HepG2 (cell line): ENCODE results near the gene OR6B2. TPM values are rescaled to one million over a fixed set of nuclear protein-coding genes. Genes with fewer than 3 reads are reported as not detected.

Experiments
- ATAC-seq: fragments of 200-7000 bp; cut with Tn5 transposase; 3 replicates; pipeline ENCODE4 v1.9.1; 2020; ENCODE audit warnings: mild to moderate bottlenecking, moderate library complexity
- BruUV-seq: library from RNA; stranded (reverse); fragments of 400-500 nt; replicated peaks from 2 replicates; lab custom pipeline; 2021; lab: Mats Ljungman, UMichigan
- CTCF ChIA-PET: fragments of 300-600 bp; formaldehyde crosslinking; extraction: SDS; loops from one replicate; lab custom pipeline; 2021; ENCODE audit warnings: low total read pairs, inconsistent platforms, low intra/inter-chr PET ratio; lab: Yijun Ruan, JAX
- POLR2A ChIA-PET: fragments of 350-600 bp; sonication (Branson Sonifier 250); formaldehyde crosslinking; loops from one replicate; lab custom pipeline; 2020; ENCODE audit warnings: antibody characterized with exemption, inconsistent platforms; lab: Yijun Ruan, JAX
- DNase-seq: peaks from one replicate; pipeline ENCODE4 v3.0.0-alpha.2; 2015; ENCODE audit warnings: low spot score
- FAIRE-seq: peaks from 3 replicates; lab custom pipeline; 2011; peaks lifted over from hg19 to GRCh38; lab: Jason Lieb, UNC
- H2AFZ ChIP-seq: one replicate; pipeline ENCODE4 v1.6.1; 2011; ENCODE audit warnings: low read length, inconsistent platforms
- H3K27ac ChIP-seq: fragments of 300-600 bp; 3 replicates; pipeline ENCODE4 v1.8.0; 2011; ENCODE audit warnings: mixed run types, mild to moderate bottlenecking, mixed read lengths, low read length, inconsistent platforms; ENCODE audit not compliant: insufficient read depth; ENCODE audit errors: extremely low read length
- H3K27me3 ChIP-seq, 2 experiments: fragments of 200-600 bp in 1 of 2; 2 replicates in 1 of 2; 3 replicates in 1 of 2; pipeline versions ENCODE4 v1.6.0 to v1.8.0; 2011; ENCODE audit warnings: low read length in 2 of 2, mild to moderate bottlenecking in 2 of 2, moderate library complexity in 2 of 2, inconsistent platforms in 1 of 2; ENCODE audit not compliant: insufficient read depth in 2 of 2, control insufficient read depth in 1 of 2
- H3K36me3 ChIP-seq, 2 experiments: fragments of 200-600 bp in 1 of 2; replicated peaks in 1 of 2; 2 replicates in 1 of 2; 3 replicates in 1 of 2; pipeline versions ENCODE4 v1.5.1 to v1.8.0; 2011; ENCODE audit warnings: low read length in 2 of 2, inconsistent platforms in 1 of 2; ENCODE audit not compliant: insufficient read depth in 2 of 2, control insufficient read depth in 1 of 2
- H3K4me1 ChIP-seq: 2 replicates; pipeline ENCODE4 v1.5.1; 2012; ENCODE audit warnings: low read length, inconsistent platforms; ENCODE audit not compliant: insufficient read depth
- H3K4me2 ChIP-seq: 2 replicates; pipeline ENCODE4 v1.6.0; 2011; ENCODE audit warnings: low read depth, low read length, inconsistent platforms
- H3K4me3 ChIP-seq, 3 experiments: fragments of 200-600 bp in 1 of 3; sonication (generic), shearing (Covaris generic) in 1 of 3; replicated peaks in 1 of 3; 2 replicates each; pipeline ENCODE4 v1.5.1; 2011 to 2016; ENCODE audit warnings: low read length in 3 of 3, inconsistent platforms in 2 of 3, low read depth in 2 of 3, mild to moderate bottlenecking in 2 of 3, control low read depth in 1 of 3, mixed read lengths in 1 of 3; ENCODE audit not compliant: insufficient read depth in 1 of 3
- H3K79me2 ChIP-seq: one replicate; pipeline ENCODE4 v1.6.1; 2011; ENCODE audit warnings: low read length, inconsistent platforms; ENCODE audit not compliant: insufficient read depth
- H3K9ac ChIP-seq: 2 replicates; pipeline ENCODE4 v1.6.0; 2011; ENCODE audit warnings: mild to moderate bottlenecking, low read depth, low read length, inconsistent platforms; ENCODE audit not compliant: insufficient read depth
- H3K9me3 ChIP-seq: 2 replicates; pipeline ENCODE4 v1.5.1; 2012; ENCODE audit warnings: mild to moderate bottlenecking, low read length
- H4K20me1 ChIP-seq: 2 replicates; pipeline ENCODE4 v1.6.0; 2011; ENCODE audit warnings: inconsistent platforms, mild to moderate bottlenecking, low read length, moderate library complexity; ENCODE audit not compliant: insufficient read depth
- KDM3A ChIP-seq: IDR thresholded peaks from 2 replicates; pipeline ENCODE4 v1.6.1; 2018; ENCODE audit warnings: low read depth, missing compliant biosample characterization
- POGZ ChIP-seq: sonication (generic); formaldehyde crosslinking; IDR thresholded peaks from 2 replicates; pipeline ENCODE4 v1.4.0; 2020; ENCODE audit warnings: mild to moderate bottlenecking, missing genetic modification reagents
- RNF2 ChIP-seq: fragments of 450-650 bp; conservative IDR thresholded peaks from 2 replicates; pipeline ENCODE4 v1.6.1; 2016; ENCODE audit warnings: low read depth
- WGBS: methylation state at CpG from one replicate; pipeline ENCODE4 v1.1.6; 2017; ENCODE audit warnings: low lambda C conversion rate; 5-methylcytosine and 5-hydroxymethylcytosine counted together
- in situ Hi-C: cut with HindIII; loops from 2 replicates; pipeline ENCODE4 v1.10.0; 2017; ENCODE audit warnings: low pct_unique_long_range_greater_than_20kb; ENCODE audit not compliant: extremely low pct_ligation_motif_present
- intact Hi-C: fragments of 100-400 bp; cut with micrococcal nuclease; formaldehyde crosslinking; loops from one replicate; pipeline ENCODE4 v1.10.0; 2022; ENCODE audit not compliant: unreplicated experiment
- polyA plus RNA-seq, 8 experiments: library from polyadenylated mRNA; depleted of rRNA in 3 of 8; stranded (reverse) in 7 of 8; unstranded in 1 of 8; fragments of >200 nt; fragmentation: Illumina TruSeq in 4 of 8; extraction: Trizol in 4 of 8; gene quantifications; 2 replicates each; pipeline versions ENCODE4 v1.2.1 to v1.2.3, GENCODE V29; 2011 to 2016; ENCODE audit warnings: low read depth in 4 of 8, missing spikeins in 1 of 8, mixed read lengths in 1 of 8; ENCODE audit not compliant: insufficient read depth in 1 of 8
- total RNA-seq, 5 experiments: library from RNA; depleted of rRNA; stranded (reverse); fragments of >200 nt; fragmentation: Illumina TruSeq; extraction: Trizol; gene quantifications; 2 replicates each; pipeline ENCODE4 v1.2.3, GENCODE V29; 2016; ENCODE audit warnings: low read depth in 1 of 5
- TF ChIP-seq, protein P1 (sequence below): sonication (generic); formaldehyde crosslinking; IDR thresholded peaks from 2 replicates; pipeline ENCODE4 v1.9.0; 2022; ENCODE audit warnings: missing genetic modification reagents, mild to moderate bottlenecking, borderline replicate concordance
- TF ChIP-seq, protein P2 (sequence below): sonication (generic); formaldehyde crosslinking; IDR thresholded peaks from 2 replicates; pipeline ENCODE4 v1.4.0; 2020; ENCODE audit warnings: missing genetic modification reagents
- TF ChIP-seq, protein P3 (sequence below), 2 experiments: fragments of 450-650 bp in 1 of 2; sonication (generic) in 1 of 2; formaldehyde crosslinking in 1 of 2; IDR thresholded peaks; 2 replicates each; pipeline versions ENCODE4 v1.6.1 to v1.8.0; 2016 to 2022; ENCODE audit warnings: antibody characterized with exemption in 1 of 2, mild to moderate bottlenecking in 1 of 2, missing genetic modification reagents in 1 of 2

OR6B2 gene
- total and polyA plus RNA-seq, 2 of the 13 experiments (the other 11 are each of a cell fraction or from before 2014, with no cell fraction given), result not detected

DNA sequence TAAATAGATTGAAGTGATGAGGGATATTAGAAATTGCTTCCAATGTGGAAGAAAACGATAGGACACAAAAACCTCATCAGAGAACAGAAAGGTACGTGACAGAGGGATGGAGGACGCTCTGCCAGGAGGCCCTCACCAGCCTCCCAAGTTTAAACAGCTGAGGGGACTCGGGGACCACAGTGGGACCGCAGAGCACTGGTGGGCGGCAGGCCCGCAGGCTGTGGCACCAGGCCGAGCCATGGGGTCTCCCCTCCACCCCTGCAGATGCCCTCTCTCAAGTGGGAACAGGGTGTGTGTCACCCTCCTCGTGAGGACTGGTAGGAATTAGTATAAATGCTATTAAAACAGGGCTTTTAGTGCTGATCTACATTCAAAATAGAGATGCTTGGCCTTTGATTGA lies 15.9 kb downstream of the OR6B2 start (continued):
- TF ChIP-seq, protein P1, sequence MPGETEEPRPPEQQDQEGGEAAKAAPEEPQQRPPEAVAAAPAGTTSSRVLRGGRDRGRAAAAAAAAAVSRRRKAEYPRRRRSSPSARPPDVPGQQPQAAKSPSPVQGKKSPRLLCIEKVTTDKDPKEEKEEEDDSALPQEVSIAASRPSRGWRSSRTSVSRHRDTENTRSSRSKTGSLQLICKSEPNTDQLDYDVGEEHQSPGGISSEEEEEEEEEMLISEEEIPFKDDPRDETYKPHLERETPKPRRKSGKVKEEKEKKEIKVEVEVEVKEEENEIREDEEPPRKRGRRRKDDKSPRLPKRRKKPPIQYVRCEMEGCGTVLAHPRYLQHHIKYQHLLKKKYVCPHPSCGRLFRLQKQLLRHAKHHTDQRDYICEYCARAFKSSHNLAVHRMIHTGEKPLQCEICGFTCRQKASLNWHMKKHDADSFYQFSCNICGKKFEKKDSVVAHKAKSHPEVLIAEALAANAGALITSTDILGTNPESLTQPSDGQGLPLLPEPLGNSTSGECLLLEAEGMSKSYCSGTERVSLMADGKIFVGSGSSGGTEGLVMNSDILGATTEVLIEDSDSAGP (CRISPR knock-in tag), result no peak
- no peak for TF ChIP-seq RNF2
- TF ChIP-seq, protein P2, sequence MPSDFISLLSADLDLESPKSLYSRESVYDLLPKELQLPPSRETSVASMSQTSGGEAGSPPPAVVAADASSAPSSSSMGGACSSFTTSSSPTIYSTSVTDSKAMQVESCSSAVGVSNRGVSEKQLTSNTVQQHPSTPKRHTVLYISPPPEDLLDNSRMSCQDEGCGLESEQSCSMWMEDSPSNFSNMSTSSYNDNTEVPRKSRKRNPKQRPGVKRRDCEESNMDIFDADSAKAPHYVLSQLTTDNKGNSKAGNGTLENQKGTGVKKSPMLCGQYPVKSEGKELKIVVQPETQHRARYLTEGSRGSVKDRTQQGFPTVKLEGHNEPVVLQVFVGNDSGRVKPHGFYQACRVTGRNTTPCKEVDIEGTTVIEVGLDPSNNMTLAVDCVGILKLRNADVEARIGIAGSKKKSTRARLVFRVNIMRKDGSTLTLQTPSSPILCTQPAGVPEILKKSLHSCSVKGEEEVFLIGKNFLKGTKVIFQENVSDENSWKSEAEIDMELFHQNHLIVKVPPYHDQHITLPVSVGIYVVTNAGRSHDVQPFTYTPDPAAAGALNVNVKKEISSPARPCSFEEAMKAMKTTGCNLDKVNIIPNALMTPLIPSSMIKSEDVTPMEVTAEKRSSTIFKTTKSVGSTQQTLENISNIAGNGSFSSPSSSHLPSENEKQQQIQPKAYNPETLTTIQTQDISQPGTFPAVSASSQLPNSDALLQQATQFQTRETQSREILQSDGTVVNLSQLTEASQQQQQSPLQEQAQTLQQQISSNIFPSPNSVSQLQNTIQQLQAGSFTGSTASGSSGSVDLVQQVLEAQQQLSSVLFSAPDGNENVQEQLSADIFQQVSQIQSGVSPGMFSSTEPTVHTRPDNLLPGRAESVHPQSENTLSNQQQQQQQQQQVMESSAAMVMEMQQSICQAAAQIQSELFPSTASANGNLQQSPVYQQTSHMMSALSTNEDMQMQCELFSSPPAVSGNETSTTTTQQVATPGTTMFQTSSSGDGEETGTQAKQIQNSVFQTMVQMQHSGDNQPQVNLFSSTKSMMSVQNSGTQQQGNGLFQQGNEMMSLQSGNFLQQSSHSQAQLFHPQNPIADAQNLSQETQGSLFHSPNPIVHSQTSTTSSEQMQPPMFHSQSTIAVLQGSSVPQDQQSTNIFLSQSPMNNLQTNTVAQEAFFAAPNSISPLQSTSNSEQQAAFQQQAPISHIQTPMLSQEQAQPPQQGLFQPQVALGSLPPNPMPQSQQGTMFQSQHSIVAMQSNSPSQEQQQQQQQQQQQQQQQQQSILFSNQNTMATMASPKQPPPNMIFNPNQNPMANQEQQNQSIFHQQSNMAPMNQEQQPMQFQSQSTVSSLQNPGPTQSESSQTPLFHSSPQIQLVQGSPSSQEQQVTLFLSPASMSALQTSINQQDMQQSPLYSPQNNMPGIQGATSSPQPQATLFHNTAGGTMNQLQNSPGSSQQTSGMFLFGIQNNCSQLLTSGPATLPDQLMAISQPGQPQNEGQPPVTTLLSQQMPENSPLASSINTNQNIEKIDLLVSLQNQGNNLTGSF (CRISPR knock-in tag), result no peak
- TF ChIP-seq, all 625 proteins: peak for 0

DNA sequence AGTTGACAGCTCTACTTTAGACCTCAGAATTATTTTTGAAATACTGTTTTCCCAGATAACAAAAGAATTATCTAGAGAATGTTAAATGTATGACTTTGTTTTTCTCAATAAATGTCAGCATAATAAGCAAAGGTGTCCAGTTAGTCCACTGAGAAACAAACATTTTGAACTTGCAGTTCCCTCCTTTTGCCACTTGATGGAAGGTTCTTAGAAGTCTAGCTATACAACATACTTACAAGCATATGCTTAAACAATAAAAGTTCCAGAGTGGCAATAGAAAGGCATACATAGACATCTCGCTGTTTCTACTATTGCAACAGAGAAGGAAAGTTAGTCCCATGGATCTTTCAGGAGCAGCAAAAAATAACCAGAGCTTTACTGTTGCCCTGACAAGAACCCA lies 16.9 kb downstream of the OR6B2 start:
- ChIA-PET CTCF (interaction anchor here (1.1 to 1.2 kb wide), 2 partner anchors 9 to 131 kb away, joined by 3 read pairs; no protein-coding TSS in a partner anchor), POLR2A (no interaction called here)
- ATAC-seq (peak; percentile 33; the same call in 2 of the 3 replicates), DNase-seq (no peak), FAIRE-seq (peak; percentile 86)
- Histone ChIP-seq H3K4me2 (no peak overlapping the region), H3K27me3 (no peaks in the 10 kb centered on the region), H3K27ac (no peak overlapping the region), H3K36me3 (peaks cover 41 to 93% of the 10 kb centered on the region in 2 experiments), H3K4me1 (no peaks in the 10 kb centered on the region), H4K20me1 (0 out of 2 replicates have a peak, but pooled peaks cover under 1% of the 10 kb centered on the region), H3K9ac (no peak overlapping the region), H3K79me2 (no peaks in the 10 kb centered on the region), H3K9me3 (no peaks in the 10 kb centered on the region), H2AFZ (no peak overlapping the region), H3K4me3 (no peak overlapping the region)
- no TSS peak for BruUV-seq
- intact Hi-C loops (no loop called here), in situ Hi-C loops (no loop called here)
- WGBS, result 100% methylated on average over 1 of the region's 1 CpG
- TF ChIP-seq KDM3A (no peak), POGZ (CRISPR knock-in tag) (no peak)
- TF ChIP-seq, protein P3, sequence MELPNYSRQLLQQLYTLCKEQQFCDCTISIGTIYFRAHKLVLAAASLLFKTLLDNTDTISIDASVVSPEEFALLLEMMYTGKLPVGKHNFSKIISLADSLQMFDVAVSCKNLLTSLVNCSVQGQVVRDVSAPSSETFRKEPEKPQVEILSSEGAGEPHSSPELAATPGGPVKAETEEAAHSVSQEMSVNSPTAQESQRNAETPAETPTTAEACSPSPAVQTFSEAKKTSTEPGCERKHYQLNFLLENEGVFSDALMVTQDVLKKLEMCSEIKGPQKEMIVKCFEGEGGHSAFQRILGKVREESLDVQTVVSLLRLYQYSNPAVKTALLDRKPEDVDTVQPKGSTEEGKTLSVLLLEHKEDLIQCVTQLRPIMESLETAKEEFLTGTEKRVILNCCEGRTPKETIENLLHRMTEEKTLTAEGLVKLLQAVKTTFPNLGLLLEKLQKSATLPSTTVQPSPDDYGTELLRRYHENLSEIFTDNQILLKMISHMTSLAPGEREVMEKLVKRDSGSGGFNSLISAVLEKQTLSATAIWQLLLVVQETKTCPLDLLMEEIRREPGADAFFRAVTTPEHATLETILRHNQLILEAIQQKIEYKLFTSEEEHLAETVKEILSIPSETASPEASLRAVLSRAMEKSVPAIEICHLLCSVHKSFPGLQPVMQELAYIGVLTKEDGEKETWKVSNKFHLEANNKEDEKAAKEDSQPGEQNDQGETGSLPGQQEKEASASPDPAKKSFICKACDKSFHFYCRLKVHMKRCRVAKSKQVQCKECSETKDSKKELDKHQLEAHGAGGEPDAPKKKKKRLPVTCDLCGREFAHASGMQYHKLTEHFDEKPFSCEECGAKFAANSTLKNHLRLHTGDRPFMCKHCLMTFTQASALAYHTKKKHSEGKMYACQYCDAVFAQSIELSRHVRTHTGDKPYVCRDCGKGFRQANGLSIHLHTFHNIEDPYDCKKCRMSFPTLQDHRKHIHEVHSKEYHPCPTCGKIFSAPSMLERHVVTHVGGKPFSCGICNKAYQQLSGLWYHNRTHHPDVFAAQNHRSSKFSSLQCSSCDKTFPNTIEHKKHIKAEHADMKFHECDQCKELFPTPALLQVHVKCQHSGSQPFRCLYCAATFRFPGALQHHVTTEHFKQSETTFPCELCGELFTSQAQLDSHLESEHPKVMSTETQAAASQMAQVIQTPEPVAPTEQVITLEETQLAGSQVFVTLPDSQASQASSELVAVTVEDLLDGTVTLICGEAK (IDR thresholded peaks at IDR 0.05), result no peak
- TF ChIP-seq, protein P3 (CRISPR knock-in tag; IDR thresholded peaks at IDR 0.05), result no peak
